ENCODE measurements around the gene MRPL27.
A peak's percentile ranks its signal among the peaks of the same experiment; 100 is the strongest.

Gene MRPL27

DNA sequence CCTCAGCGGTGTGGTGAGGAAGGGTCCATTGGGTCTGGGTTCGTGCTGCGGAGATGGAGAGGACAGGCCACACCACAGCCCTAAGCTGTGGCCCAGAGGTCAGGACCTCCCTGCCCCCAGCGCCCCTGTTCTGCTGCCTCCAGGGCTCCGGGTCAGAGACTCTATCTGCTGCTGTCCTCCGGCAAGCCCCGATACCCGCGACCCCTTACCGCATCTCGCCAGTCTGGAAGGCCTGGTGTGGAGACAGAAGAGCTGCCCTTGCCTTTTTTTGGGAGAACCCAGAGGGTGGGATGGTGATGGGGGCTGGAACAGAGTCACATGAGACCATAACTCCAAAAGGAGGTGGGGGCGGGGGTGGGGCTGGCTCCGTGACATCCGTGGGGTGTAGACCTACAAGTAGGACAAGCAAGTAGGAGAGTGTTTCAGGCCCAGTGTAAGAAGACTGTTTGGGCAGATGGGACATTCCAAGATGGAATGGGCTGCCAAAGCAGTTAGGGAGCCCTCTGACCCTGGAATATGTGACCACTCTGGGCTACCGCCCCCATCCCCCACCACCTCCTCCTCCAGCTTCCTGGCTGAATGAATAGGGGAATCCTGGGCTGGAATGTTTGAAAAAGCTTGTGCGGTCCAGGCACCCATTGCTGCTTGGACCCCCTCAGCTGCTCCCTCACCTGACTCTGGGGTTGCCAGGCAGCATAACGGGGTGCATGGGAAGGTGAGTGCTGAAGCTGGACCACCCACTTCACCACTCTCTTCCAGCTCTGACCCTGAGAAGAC, 25.7 kb downstream of the MRPL27 start:
- Histone ChIP-seq H3K36me3 (ENCODE audit: low read depth) (peaks cover 10% of the 10 kb centered on the region), H3K27ac (ENCODE audit: poor library complexity, severe bottlenecking) (peak overlapping the region; percentile 60), H3K4me1 (ENCODE audit: insufficient read depth, poor library complexity, severe bottlenecking) (peaks cover 21% of the 10 kb centered on the region), H3K27me3 (ENCODE audit: insufficient read depth, poor library complexity, severe bottlenecking) (no peaks in the 10 kb centered on the region), H3K9me3 (ENCODE audit: severe bottlenecking) (no peaks in the 10 kb centered on the region), H3K4me3 (ENCODE audit: severe bottlenecking) (peak overlapping the region; percentile 84)
- TF ChIP-seq, protein P1, sequence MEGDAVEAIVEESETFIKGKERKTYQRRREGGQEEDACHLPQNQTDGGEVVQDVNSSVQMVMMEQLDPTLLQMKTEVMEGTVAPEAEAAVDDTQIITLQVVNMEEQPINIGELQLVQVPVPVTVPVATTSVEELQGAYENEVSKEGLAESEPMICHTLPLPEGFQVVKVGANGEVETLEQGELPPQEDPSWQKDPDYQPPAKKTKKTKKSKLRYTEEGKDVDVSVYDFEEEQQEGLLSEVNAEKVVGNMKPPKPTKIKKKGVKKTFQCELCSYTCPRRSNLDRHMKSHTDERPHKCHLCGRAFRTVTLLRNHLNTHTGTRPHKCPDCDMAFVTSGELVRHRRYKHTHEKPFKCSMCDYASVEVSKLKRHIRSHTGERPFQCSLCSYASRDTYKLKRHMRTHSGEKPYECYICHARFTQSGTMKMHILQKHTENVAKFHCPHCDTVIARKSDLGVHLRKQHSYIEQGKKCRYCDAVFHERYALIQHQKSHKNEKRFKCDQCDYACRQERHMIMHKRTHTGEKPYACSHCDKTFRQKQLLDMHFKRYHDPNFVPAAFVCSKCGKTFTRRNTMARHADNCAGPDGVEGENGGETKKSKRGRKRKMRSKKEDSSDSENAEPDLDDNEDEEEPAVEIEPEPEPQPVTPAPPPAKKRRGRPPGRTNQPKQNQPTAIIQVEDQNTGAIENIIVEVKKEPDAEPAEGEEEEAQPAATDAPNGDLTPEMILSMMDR (IDR thresholded peaks at IDR 0.05; ENCODE audit: poor library complexity, severe bottlenecking): no peak
- peak; percentile 56 for DNase-seq (ENCODE audit: low spot score)
- ATAC-seq (ENCODE audit: low read depth): no peak

DNA sequence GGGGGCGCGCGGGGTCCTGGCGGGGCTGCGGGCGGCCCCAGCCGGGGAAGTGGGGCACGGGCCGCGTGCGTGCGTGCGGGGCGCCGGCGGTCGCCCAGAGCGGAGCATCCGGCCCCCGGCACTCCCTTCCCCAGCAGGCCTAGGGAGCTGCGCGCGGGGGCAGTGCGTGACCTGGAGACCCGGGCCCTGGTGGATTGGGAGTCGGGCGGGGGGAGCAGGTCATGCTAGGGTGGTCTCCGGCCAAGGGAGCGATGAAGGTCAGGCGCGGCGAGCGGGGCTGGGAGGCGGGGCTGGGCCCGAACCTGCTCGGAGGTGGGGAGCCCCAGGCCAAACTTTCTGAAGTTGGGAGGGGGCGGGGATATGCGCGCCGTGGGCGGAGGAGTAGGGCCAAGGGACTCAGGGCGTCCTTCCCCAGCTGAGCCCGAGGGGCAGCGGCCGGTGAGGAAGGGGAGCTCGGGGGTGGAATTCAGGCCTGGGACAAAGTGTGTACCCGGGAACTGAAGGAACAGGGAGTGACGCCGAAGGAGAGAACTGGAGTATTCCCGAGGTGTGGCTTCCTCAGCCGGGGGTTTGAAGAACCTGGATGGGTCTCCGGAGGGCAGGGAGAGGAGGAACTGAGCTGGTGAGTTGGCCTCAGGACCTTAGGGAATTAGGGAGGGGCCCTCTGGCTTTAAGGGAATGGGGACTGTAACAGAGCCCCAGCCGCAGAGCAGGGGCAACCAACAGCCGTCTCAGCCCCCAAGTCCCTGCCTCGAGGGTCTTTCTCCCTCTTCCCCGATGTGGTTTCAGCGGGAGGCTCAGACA, 26.5 kb downstream of the MRPL27 start:
- no peaks in the 10 kb centered on the region for H3K9me3 ChIP-seq (ENCODE audit: severe bottlenecking)
- DNase-seq (ENCODE audit: low spot score) (peak; percentile 62), ATAC-seq (ENCODE audit: low read depth) (peak; percentile 41)
- H3K36me3 ChIP-seq (ENCODE audit: low read depth): peaks cover 5% of the 10 kb centered on the region; the same call in 1 of the 2 replicates
- H3K27me3 ChIP-seq (ENCODE audit: insufficient read depth, poor library complexity, severe bottlenecking): no peaks in the 10 kb centered on the region
- H3K4me3 ChIP-seq (ENCODE audit: severe bottlenecking): peak overlapping the region; percentile 84
- H3K4me1 ChIP-seq (ENCODE audit: insufficient read depth, poor library complexity, severe bottlenecking): peaks cover 21% of the 10 kb centered on the region
- TF ChIP-seq, protein P1 (IDR thresholded peaks at IDR 0.05; ENCODE audit: poor library complexity, severe bottlenecking): no peak
- peak overlapping the region; percentile 60 for H3K27ac ChIP-seq (ENCODE audit: poor library complexity, severe bottlenecking)

DNA sequence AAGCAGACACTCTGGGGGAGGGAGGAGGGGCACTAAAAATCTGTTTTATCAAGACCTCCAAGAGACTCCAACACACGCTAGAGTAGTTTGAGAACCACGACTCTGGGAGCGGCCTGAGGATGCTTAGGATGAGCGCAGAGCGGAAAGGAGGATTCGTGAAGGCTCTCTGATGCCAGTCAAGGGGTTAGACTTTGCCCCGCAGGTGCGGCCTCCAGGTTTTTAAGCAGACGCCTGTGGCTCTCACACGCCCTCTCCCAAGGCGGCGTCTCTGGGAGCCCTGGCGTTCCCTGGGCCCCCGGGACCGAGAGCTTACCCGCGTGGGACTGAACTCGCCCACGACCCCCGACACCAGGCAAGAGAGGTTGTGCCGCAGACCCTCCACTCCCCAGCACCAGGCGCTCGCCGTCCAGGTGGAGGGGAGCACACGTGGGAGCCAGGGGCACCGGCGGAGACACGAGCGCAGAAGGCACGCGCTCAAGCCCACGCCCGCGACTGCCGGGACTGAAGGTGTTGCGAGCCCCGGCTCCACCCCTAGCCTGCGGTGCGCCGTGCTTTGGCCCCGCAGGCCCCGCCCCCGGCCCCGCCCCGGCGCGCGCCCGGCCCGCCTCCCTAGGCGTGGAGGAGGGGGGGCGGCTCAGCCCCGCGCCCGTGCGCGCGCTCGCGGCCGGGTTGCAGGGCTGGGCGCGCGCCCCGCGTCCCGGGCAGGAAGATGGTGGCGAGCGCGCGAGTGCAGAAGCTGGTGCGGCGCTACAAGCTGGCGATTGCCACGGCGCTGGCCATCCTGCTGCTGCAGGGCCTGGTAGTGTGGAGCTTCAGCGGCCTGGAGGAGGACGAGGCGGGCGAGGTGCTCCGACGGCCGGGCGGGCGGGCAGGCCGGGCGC, 27.3 kb downstream of the MRPL27 start, which contains the start of gene XYLT2:
TSS of gene XYLT2 (plus strand) at position 695 of the 881 bp plus-strand sequence. CDS start at position 710, 15 bp downstream.
- Histone ChIP-seq H3K4me1 (ENCODE audit: insufficient read depth, poor library complexity, severe bottlenecking) (peaks cover 21% of the 10 kb centered on the region), H3K27ac (ENCODE audit: poor library complexity, severe bottlenecking) (peak within 1 kb of the TSS; percentile 60), H3K4me3 (ENCODE audit: severe bottlenecking) (peak within 1 kb of the TSS; percentile 84), H3K9me3 (ENCODE audit: severe bottlenecking) (no peaks in the 10 kb centered on the region), H3K27me3 (ENCODE audit: insufficient read depth, poor library complexity, severe bottlenecking) (no peaks in the 10 kb centered on the region), H3K36me3 (ENCODE audit: low read depth) (peaks cover 5% of the 10 kb centered on the region; the same call in 1 of the 2 replicates)
- peak; percentile 80 for DNase-seq (ENCODE audit: low spot score)
- ATAC-seq (ENCODE audit: low read depth): peak; percentile 68
- TF ChIP-seq, protein P1 (IDR thresholded peaks at IDR 0.05; ENCODE audit: poor library complexity, severe bottlenecking): no peak

DNA sequence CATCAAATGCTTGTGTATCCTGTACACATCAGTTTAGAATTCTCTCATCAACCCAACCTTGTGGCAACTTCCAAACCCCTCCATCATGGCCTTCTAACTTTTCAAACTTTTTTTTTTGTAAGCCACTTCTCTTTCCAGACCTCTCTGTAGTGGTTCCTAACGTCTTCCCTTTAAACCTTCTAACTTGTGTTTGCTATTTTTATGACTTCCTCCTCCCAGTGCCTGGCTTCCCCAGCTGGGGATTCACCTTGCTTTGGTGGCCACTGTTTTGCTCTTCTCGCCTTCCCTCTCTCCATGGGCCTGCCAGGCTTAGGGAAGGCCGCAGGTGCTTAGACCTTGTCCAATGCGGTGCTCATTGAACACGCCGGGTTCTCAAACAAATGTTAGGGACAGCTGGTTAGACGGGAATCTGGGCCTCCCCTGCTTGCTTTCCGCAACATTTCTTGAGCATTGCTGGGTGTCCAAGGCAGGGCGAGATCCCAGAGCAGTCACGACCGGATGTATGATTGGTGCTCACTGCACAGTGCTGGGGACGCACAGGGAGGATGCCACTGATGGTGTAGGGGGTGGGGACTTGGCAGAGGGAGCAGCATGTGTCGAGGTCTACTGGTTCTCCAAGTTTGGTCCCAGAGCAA, 28.1 kb downstream of the MRPL27 start:
- no peak overlapping the region for H3K4me3 ChIP-seq (ENCODE audit: severe bottlenecking)
- H3K27ac ChIP-seq (ENCODE audit: poor library complexity, severe bottlenecking): no peak overlapping the region
- H3K36me3 ChIP-seq (ENCODE audit: low read depth): peaks cover 5% of the 10 kb centered on the region; the same call in 1 of the 2 replicates
- H3K27me3 ChIP-seq (ENCODE audit: insufficient read depth, poor library complexity, severe bottlenecking): no peaks in the 10 kb centered on the region
- TF ChIP-seq, protein P1 (IDR thresholded peaks at IDR 0.05; ENCODE audit: poor library complexity, severe bottlenecking): no peak
- DNase-seq (ENCODE audit: low spot score): peak; percentile 31
- no peak for ATAC-seq (ENCODE audit: low read depth)
- H3K9me3 ChIP-seq (ENCODE audit: severe bottlenecking): no peaks in the 10 kb centered on the region
- peaks cover 21% of the 10 kb centered on the region for H3K4me1 ChIP-seq (ENCODE audit: insufficient read depth, poor library complexity, severe bottlenecking)

Data from RWPE2 (cell line).